Upper lobe of right lung (tissue), 1 donor: ENCODE results near the gene GABRA5. TPM values are rescaled to one million over a fixed set of nuclear protein-coding genes. Genes with fewer than 3 reads are reported as not detected.

Source experiments
- ATAC-seq: fragments of 200-7000 bp; cut with Tn5 transposase; one replicate; pipeline ENCODE4 v1.9.1; 2020; ENCODE audit warnings: mild to moderate bottlenecking, moderate library complexity
- DNase-seq: peaks from one replicate; pipeline ENCODE4 v3.0.0-alpha.2; 2020
- H3K27ac ChIP-seq: fragments of 200-600 bp; one replicate; pipeline ENCODE4 v1.8.0; 2022
- H3K27me3 ChIP-seq: fragments of 200-600 bp; one replicate; pipeline ENCODE4 v1.8.0; 2022; ENCODE audit warnings: mild to moderate bottlenecking
- H3K36me3 ChIP-seq: fragments of 200-600 bp; one replicate; pipeline ENCODE4 v1.8.0; 2022
- H3K4me1 ChIP-seq: fragments of 200-600 bp; one replicate; pipeline ENCODE4 v1.8.0; 2022
- H3K4me3 ChIP-seq: fragments of 200-600 bp; one replicate; pipeline ENCODE4 v1.8.0; 2022; ENCODE audit warnings: mild to moderate bottlenecking
- H3K9me3 ChIP-seq: fragments of 200-600 bp; one replicate; pipeline ENCODE4 v1.8.0; 2022
- intact Hi-C: fragments of 100-400 bp; cut with DNase I; formaldehyde crosslinking; loops from one replicate; pipeline ENCODE4 v1.11.0; 2022
- total RNA-seq: library from RNA; stranded (reverse); fragmentation: NEBNext Ultra II Directional; extraction: Animal tissue kit (Norgen Biotek cat#: 25700); gene quantifications from one replicate; pipeline ENCODE4 v1.2.1, GENCODE V29; 2021
- TF ChIP-seq, protein P1 (sequence below): fragments of 200-600 bp; IDR thresholded peaks from one replicate; pipeline ENCODE4 v1.8.0; 2022; ENCODE audit warnings: antibody characterized with exemption
- donor health status: DM: no; HTN: yes; CAD: no; lungs with severe emphysema.

GABRA5 gene
- total RNA-seq, 1 donor from 2014 or later: not detected

DNA sequence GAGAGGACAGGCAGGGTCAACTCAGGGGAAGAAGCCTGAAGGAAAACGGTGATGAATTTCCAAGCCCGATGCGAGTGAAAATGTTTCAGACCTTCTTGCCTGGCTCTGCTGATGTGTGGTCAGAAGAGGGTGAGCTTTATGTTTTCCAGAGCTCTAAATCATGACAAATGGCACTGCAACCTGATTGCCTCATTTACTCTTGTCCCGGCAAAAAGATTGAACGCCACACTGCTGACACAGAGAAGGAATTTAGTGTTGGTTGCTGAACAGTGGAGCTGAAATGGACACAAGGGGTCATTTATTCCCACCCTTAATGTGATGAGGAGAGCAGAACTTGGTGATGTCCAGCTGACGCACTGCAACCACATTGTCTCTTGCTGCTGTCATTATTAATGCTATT lies 68.0 kb downstream of the GABRA5 start:
- DNase-seq (no peak), ATAC-seq (no peak)
- TF ChIP-seq, protein P1, sequence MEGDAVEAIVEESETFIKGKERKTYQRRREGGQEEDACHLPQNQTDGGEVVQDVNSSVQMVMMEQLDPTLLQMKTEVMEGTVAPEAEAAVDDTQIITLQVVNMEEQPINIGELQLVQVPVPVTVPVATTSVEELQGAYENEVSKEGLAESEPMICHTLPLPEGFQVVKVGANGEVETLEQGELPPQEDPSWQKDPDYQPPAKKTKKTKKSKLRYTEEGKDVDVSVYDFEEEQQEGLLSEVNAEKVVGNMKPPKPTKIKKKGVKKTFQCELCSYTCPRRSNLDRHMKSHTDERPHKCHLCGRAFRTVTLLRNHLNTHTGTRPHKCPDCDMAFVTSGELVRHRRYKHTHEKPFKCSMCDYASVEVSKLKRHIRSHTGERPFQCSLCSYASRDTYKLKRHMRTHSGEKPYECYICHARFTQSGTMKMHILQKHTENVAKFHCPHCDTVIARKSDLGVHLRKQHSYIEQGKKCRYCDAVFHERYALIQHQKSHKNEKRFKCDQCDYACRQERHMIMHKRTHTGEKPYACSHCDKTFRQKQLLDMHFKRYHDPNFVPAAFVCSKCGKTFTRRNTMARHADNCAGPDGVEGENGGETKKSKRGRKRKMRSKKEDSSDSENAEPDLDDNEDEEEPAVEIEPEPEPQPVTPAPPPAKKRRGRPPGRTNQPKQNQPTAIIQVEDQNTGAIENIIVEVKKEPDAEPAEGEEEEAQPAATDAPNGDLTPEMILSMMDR: no peak
- Histone ChIP-seq H3K27me3 (peaks cover 3% of the 10 kb centered on the region), H3K9me3 (no peaks in the 10 kb centered on the region), H3K27ac (no peak overlapping the region), H3K36me3 (no peaks in the 10 kb centered on the region), H3K4me3 (no peak overlapping the region), H3K4me1 (no peaks in the 10 kb centered on the region)
- intact Hi-C loops: no loop called here

DNA sequence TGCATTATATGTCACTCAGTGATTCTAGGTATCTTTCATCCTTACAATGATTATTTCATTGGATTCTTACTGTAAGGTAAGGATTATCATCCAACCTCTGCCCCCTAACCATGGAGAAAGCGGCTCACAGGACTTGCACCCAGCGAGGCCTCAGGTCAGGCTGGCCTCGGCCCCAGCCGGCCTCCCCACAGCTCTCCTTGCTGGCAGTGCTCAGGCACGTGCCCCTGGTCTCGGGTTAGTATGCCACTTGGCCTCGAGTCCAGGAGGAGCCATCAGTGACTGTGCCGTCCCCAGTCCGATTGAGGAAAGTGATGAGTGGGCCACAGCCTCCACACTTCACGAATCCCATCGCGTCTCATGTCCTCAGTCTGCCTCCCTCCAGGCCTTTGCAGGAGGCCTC lies 68.5 kb downstream of the GABRA5 start:
- TF ChIP-seq, protein P1: no peak
- DNase-seq (no peak), ATAC-seq (peak; percentile 25)
- H3K36me3 ChIP-seq: no peaks in the 10 kb centered on the region
- H3K27ac ChIP-seq: no peak overlapping the region
- no peaks in the 10 kb centered on the region for H3K9me3 ChIP-seq
- H3K4me1 ChIP-seq: no peaks in the 10 kb centered on the region
- no peak overlapping the region for H3K4me3 ChIP-seq
- intact Hi-C loops: no loop called here
- peaks cover 3% of the 10 kb centered on the region for H3K27me3 ChIP-seq

DNA sequence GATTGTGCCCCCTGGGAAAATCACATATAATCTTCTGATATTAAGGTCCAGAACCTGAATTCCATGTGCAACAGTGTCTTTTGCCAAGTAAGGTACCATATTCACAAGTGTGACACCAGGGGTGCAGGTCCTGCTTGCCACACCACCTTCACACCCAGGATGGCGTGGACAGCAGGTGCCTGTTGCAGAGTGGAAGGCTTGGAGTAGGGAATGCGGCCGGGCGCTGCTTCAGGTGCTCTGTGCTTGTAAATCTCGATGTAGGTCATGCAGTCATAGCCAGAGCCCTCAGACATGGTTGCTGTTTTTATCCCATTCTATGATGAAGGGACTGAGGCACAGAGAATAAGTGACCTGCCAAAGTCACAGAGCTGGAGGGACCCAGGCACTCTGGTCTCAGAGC lies 69.6 kb downstream of the GABRA5 start:
- Histone ChIP-seq H3K4me1 (no peaks in the 10 kb centered on the region), H3K9me3 (no peaks in the 10 kb centered on the region), H3K4me3 (no peak overlapping the region), H3K27ac (no peak overlapping the region), H3K36me3 (no peaks in the 10 kb centered on the region), H3K27me3 (peaks cover 3% of the 10 kb centered on the region)
- DNase-seq: no peak
- no peak for ATAC-seq
- intact Hi-C loops: no loop called here
- TF ChIP-seq, protein P1: no peak

DNA sequence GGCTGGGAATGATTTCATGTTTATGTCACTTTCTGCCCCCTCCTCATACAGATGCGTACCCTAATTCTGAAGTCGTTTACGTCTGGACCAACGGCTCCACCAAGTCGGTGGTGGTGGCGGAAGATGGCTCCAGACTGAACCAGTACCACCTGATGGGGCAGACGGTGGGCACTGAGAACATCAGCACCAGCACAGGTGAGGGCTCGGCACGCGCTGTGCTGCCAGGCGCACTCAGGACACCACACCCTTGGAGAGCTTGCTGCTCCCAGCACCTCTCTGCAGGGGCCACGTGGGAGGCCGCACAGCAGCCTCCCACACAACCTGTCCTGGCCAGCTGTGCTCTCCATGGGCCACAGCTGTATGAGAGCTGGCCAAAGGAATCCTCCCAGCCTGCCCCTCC lies 70.3 kb downstream of the GABRA5 start:
- TF ChIP-seq, protein P1: no peak
- no peak for DNase-seq
- Histone ChIP-seq H3K36me3 (no peaks in the 10 kb centered on the region), H3K27me3 (peaks cover 3% of the 10 kb centered on the region), H3K27ac (no peak overlapping the region), H3K4me3 (no peak overlapping the region), H3K4me1 (no peaks in the 10 kb centered on the region), H3K9me3 (no peaks in the 10 kb centered on the region)
- ATAC-seq: no peak
- intact Hi-C loops: no loop called here

DNA sequence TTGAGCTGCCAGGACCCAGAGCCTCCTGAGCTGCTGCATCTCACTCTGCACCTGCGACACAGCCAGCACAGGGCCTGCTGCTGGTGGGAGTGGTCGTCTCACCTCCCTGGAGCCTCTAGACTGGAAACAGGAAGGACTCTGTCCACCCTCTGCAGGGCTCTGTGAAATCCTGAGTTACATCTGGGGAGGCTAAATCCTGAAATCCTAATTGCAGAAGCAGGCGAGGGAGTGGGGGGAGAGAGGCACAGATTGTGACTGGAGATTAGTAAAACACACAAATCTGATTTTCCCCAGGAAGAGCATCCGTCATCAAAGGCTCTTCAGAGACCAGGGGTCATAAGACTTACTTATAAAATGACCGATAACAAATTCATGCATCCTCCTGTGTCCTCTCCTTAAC lies 72.5 kb downstream of the GABRA5 start:
- Histone ChIP-seq H3K36me3 (no peaks in the 10 kb centered on the region), H3K4me3 (no peak overlapping the region), H3K27me3 (peaks cover 3% of the 10 kb centered on the region), H3K9me3 (no peaks in the 10 kb centered on the region), H3K4me1 (no peaks in the 10 kb centered on the region), H3K27ac (no peak overlapping the region)
- ATAC-seq: no peak
- TF ChIP-seq, protein P1: no peak
- no peak for DNase-seq
- intact Hi-C loops: no loop called here

DNA sequence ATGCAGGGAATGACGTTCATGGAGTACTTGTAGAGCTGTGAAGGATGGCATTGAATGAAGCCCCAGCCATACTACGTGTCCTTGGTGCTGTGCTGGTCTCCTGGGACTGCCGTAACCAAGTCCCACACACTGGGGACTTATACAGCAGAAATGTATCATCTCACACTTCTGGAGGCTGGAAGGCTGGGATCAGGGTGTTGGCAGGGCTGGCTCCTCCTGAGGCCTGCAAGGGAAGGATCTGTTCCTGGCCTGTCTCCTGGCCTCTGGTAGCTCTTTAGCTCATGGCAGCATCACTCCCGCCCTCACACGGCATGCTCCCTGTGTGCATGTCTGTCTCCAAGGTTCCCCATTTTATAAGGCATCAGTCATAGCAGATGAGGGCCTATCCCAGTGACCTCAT lies 74.6 kb downstream of the GABRA5 start:
- Histone ChIP-seq H3K4me3 (no peak overlapping the region), H3K36me3 (no peaks in the 10 kb centered on the region), H3K27me3 (peaks cover 3% of the 10 kb centered on the region), H3K9me3 (no peaks in the 10 kb centered on the region), H3K27ac (no peak overlapping the region), H3K4me1 (no peaks in the 10 kb centered on the region)
- DNase-seq (no peak), ATAC-seq (no peak)
- intact Hi-C loops: no loop called here
- TF ChIP-seq, protein P1: no peak
